Lung (tissue), 12 donors: ENCODE data around the gene AP5Z1. TPM values are rescaled to one million over a fixed set of nuclear protein-coding genes. Genes with fewer than 3 reads are reported as not detected.
"Not testable (repeated sequence)": the region's sequence is repeated elsewhere in the genome, so short reads cannot be mapped to it uniquely, and the experiment has no call there.

Experiments
- ATAC-seq: fragments of 200-7000 bp; cut with Tn5 transposase; one replicate; pipeline ENCODE4 v1.9.1; 2020; ENCODE audit warnings: moderate number of reproducible peaks; ENCODE audit not compliant: insufficient read depth, low FRiP score
- DNase-seq, 3 donors: peaks; one replicate each; pipeline ENCODE4 v3.0.0-alpha.2; 2013 to 2017
- H3K27ac ChIP-seq, 2 donors: one replicate each; pipeline ENCODE4 v1.5.1; 2013; ENCODE audit warnings: mild to moderate bottlenecking in 2 of 2, moderate library complexity in 2 of 2, control low read depth in 1 of 2, inconsistent platforms in 1 of 2, low read depth in 1 of 2, low read length in 1 of 2
- H3K27me3 ChIP-seq, 3 donors: one replicate each; pipeline ENCODE4 v1.5.1; 2013; ENCODE audit warnings: low read length in 2 of 3; ENCODE audit not compliant: control insufficient read depth in 3 of 3, insufficient read depth in 3 of 3
- H3K36me3 ChIP-seq, 4 donors: one replicate each; pipeline ENCODE4 v1.5.1; 2013; ENCODE audit warnings: low read length in 4 of 4, mild to moderate bottlenecking in 1 of 4, moderate library complexity in 1 of 4; ENCODE audit not compliant: control insufficient read depth in 4 of 4, insufficient read depth in 4 of 4
- H3K4me1 ChIP-seq, 5 donors: one replicate each; pipeline ENCODE4 v1.5.1; 2013; ENCODE audit warnings: low read length in 5 of 5, mild to moderate bottlenecking in 2 of 5, moderate library complexity in 1 of 5; ENCODE audit not compliant: control insufficient read depth in 5 of 5, insufficient read depth in 5 of 5
- H3K4me3 ChIP-seq: one replicate; pipeline ENCODE4 v1.5.1; 2013; ENCODE audit warnings: mild to moderate bottlenecking, control low read depth, moderate library complexity
- H3K9ac ChIP-seq, 2 donors: one replicate each; pipeline ENCODE4 v1.5.1; 2013; ENCODE audit warnings: low read length in 2 of 2, control low read depth in 1 of 2; ENCODE audit not compliant: insufficient read depth in 1 of 2
- H3K9me3 ChIP-seq, 4 donors: one replicate each; pipeline ENCODE4 v1.5.1; 2013; ENCODE audit warnings: low read length in 3 of 4, mild to moderate bottlenecking in 1 of 4, moderate library complexity in 1 of 4; ENCODE audit not compliant: control insufficient read depth in 4 of 4, insufficient read depth in 3 of 4
- WGBS, 2 donors: extraction: QIAGEN DNeasy Blood & Tissue Kit; methylation state at CpG; one replicate each; pipeline ENCODE4 v1.1.7; 2013; 5-methylcytosine and 5-hydroxymethylcytosine counted together
- polyA plus RNA-seq, 2 donors: library from polyadenylated mRNA; stranded (reverse); fragments of 200-250 nt; gene quantifications; one replicate each; pipeline ENCODE4 v1.2.1, GENCODE V29; 2013
- total RNA-seq, 2 donors: library from RNA; depleted of rRNA in 1 of 2; stranded (reverse); fragments of >200 nt in 1 of 2; gene quantifications; one replicate each; pipeline ENCODE4 v1.2.1, GENCODE V29; 2014 to 2021
- TF ChIP-seq, protein P1 (sequence below): IDR thresholded peaks from 2 replicates; pipeline ENCODE4 v1.5.1; 2012; ENCODE audit warnings: mild to moderate bottlenecking; ENCODE audit errors: control extremely low read depth, extremely low read depth
- donor health status: control.
- donor health status: control.
- donor health status: Bipolar disorder and iron deficiency.
- donor health status: healthy.
- donor health status: DM: yes; HTN: yes; CAD: no.

The AP5Z1 gene
- total and polyA plus RNA-seq, 4 donors: 21.2 to 62.4 (median 59.3) TPM

DNA sequence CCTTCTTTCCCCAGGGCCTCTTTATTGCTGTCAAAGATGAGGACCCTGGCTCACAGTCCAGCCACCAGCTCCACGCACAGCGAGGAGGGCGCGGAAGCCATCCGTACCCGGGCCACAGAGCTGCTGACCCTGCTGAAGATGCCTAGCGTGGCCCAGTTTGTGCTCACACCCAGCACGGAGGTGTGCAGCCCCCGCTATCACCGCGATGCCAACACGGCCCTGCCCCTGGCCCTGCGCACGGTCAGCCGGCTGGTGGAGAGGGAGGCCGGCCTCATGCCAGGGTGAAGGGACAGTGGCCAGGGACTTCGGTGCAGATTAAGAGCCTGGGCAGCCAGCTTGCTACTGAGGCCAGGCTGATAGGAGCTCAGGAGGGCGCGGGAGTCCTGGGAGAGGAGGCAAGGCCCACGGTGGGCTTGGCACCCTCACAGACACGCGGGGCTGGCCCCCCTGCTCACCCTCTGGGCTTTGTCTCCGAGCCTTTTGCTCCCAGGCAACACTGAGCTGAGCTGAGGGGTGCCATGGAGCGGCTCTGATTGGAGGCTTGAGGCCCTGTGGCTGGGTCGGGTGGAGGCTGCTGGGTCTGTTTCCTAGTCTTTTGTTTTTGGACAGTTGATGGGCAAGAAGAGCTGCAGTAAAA is 15.8 kb downstream of the AP5Z1 start:
- H3K27ac ChIP-seq: no peak overlapping the region
- no peak overlapping the region for H3K4me3 ChIP-seq
- ATAC-seq: no peak
- peaks cover 0 to 7% (median 0%) of the 10 kb centered on the region in 5 donors for H3K4me1 ChIP-seq
- DNase-seq: no peak
- H3K36me3 ChIP-seq: peaks cover 4 to 59% (median 19%) of the 10 kb centered on the region in 4 donors
- TF ChIP-seq, protein P1, sequence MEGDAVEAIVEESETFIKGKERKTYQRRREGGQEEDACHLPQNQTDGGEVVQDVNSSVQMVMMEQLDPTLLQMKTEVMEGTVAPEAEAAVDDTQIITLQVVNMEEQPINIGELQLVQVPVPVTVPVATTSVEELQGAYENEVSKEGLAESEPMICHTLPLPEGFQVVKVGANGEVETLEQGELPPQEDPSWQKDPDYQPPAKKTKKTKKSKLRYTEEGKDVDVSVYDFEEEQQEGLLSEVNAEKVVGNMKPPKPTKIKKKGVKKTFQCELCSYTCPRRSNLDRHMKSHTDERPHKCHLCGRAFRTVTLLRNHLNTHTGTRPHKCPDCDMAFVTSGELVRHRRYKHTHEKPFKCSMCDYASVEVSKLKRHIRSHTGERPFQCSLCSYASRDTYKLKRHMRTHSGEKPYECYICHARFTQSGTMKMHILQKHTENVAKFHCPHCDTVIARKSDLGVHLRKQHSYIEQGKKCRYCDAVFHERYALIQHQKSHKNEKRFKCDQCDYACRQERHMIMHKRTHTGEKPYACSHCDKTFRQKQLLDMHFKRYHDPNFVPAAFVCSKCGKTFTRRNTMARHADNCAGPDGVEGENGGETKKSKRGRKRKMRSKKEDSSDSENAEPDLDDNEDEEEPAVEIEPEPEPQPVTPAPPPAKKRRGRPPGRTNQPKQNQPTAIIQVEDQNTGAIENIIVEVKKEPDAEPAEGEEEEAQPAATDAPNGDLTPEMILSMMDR: no peak
- H3K27me3 ChIP-seq: no peaks in the 10 kb centered on the region
- WGBS, 2 donors: 94 to 96% methylated on average over 23 to 25 of the region's 25 CpGs
- no peak overlapping the region for H3K9ac ChIP-seq
- no peaks in the 10 kb centered on the region for H3K9me3 ChIP-seq

DNA sequence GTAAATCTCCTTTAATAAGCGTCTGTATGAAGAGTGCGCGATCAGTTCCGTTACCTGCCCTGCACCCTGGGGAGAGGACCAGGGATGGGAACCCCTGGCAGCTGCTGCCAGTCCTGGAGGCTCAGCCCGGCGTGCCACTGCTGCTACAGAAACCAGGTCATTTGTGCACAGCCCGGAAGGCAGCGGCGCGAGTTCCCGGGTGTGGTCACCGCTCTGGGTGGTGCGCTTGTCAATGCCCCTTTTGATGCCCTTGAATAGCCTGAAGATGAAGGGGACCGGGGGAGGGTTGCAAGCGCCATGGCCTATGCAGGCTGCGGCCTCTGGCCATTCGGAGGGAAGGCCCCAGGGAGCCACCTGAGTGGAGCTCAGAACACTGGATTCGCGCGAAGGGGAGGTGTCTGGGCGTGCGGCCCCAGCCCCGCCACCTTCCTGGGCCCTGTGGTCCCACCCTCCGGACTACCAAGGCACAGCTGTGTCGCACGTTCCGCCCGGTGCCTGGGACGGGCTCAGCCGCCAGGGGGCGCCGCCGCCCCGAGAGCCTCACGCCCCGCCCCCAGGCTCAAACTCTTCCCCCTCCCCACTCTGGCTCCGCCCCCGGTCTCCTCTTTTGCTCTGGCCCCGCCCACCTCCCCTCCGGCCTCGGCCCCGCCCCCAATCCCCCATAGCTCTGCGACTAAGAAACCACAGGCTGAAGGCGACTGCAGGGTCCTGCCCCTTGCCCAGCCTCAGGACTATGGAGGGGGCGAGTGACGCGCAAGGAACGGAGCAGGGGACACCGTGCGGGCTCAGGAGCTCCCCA is 16.5 kb downstream of the AP5Z1 start:
- TF ChIP-seq, protein P1: peak; percentile 23
- Histone ChIP-seq H3K27ac (peak overlapping the region in 1 of 2 donors; percentile 79), H3K36me3 (peaks cover 4 to 52% (median 20%) of the 10 kb centered on the region in 4 donors), H3K27me3 (no peaks in the 10 kb centered on the region), H3K4me3 (no peak overlapping the region), H3K4me1 (peaks cover 0 to 7% (median 0%) of the 10 kb centered on the region in 5 donors), H3K9ac (no peak overlapping the region), H3K9me3 (no peaks in the 10 kb centered on the region)
- ATAC-seq (peak; percentile 70), DNase-seq (peak; percentile 73 to 87 (median 76))
- 51 to 53% methylated on average over 34 to 50 of the region's 50 CpGs for WGBS, 2 donors

DNA sequence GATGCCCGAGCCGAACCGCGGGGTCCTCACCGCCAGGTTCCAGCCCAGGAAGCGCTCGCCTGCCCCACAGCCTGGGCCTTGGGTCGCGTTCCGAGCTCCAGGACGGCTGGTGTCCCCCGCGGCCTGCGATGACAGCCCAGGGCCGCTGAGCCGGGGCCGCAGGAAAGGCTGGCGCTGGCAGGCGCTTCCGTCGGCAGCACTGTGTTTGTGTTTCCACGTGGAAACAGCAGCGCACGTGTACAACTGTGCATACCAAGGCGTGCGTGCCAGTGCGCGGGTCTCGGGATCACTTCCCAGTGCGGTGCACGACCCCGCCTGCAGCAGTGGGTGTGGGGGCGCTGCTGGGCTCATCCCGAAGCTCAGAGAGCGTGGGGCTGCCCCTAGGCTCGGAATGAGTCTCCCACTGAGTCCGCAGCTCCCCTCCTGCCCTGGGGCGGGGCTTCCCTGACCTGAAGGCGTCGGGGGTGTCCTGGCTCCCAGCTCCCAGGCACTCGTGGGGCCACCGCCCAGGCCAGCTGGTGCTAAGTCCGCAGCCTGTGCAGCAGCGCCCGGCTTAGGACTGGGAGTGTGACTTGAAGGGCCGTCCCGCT is 17.2 kb downstream of the AP5Z1 start:
- no peaks in the 10 kb centered on the region for H3K27me3 ChIP-seq
- TF ChIP-seq, protein P1: no peak
- WGBS, 2 donors: 22 to 41% methylated on average over 31 to 47 of the region's 47 CpGs
- H3K27ac ChIP-seq: peak overlapping the region in 1 of 2 donors; percentile 79
- H3K9me3 ChIP-seq: no peaks in the 10 kb centered on the region
- DNase-seq (peak; percentile 36 to 57 (median 51)), ATAC-seq (no peak)
- no peak overlapping the region for H3K9ac ChIP-seq
- no peak overlapping the region for H3K4me3 ChIP-seq
- peaks cover 4 to 48% (median 18%) of the 10 kb centered on the region in 4 donors for H3K36me3 ChIP-seq
- peaks cover 0 to 7% (median 0%) of the 10 kb centered on the region in 5 donors for H3K4me1 ChIP-seq

DNA sequence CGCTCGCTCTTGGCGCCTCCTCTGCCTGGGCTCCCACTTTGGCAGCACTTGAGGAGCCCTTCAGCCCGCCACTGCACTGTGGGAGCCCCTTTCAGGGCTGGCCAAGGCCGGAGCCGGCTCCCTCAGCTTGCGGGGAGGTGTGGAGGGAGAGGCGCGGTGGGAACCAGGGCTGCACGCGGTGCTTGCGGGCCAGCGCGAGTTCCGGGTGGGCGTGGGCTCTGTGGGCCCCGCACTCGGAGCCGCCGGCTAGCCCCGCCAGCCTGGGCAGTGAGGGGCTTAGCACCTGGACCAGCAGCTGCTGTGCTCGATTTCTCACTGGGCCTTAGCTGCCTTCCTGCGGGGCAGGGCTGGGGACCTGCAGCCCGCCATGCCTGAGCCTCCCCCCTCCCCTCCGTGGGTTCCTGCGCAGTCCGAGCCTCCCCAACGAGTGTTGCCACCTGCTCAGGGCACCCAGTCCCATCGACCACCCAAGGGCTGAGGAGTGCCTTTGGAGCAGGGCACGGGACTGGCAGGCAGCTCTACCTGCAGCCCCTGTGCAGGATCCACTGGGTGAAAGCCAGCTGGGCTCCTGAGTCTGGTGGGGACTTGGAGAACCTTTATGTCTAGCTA is 18.1 kb downstream of the AP5Z1 start:
- DNase-seq, H3K4me3 ChIP-seq, H3K27ac ChIP-seq, ATAC-seq, H3K4me1 ChIP-seq, H3K9me3 ChIP-seq, H3K27me3 ChIP-seq, H3K9ac ChIP-seq: not testable (repeated sequence)
- peaks cover 4 to 40% (median 13%) of the 10 kb centered on the region in 4 donors for H3K36me3 ChIP-seq
- 94 to 97% methylated on average over 28 to 30 of the region's 30 CpGs for WGBS, 2 donors

DNA sequence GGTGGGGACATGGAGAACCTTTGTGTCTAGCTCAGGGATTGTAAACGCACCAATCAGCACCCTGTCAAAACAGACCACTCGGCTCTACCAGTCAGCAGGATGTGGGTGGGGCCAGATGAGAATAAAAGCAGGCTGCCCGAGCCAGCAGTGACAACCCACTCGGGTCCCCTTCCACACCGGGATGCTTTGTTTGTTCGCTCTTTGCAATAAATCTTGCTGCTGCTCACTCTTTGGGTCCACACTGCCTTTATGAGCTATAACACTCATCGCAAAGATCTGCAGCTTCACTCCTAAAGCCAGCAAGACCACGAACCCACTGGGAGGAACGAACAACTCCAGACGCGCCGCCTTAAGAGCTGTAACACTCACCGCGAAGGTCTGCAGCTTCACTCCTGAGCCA is 18.7 kb downstream of the AP5Z1 start:
- DNase-seq, H3K9me3 ChIP-seq, H3K27me3 ChIP-seq, H3K9ac ChIP-seq, H3K4me1 ChIP-seq, H3K27ac ChIP-seq, H3K4me3 ChIP-seq, ATAC-seq: not testable (repeated sequence)
- H3K36me3 ChIP-seq: peaks cover 4 to 33% (median 13%) of the 10 kb centered on the region in 4 donors
- 83 to 87% methylated on average over 11 to 14 of the region's 14 CpGs for whole genome bisulfite sequencing, 2 donors
